SIG-M5 (cell line): Measurements from ENCODE around the gene NT5C1A.

Experiments used
- DNase-seq: peaks from one replicate; lab custom pipeline; 2025; lab: John Stamatoyannopoulos, UW

The NT5C1A gene

GRCh38 chr1:39671793-39672550 lies at the start of gene NT5C1A:
TSS of gene NT5C1A (minus strand) at chr1:39672107. CDS start at chr1:39672038, 69 bp downstream.
- DNase-seq, result no peak

- DNase-seq, result no peak
These were observed 49.8 kb upstream of the NT5C1A start for GRCh38 chr1:39721664-39722063.

GRCh38 chr1:39720094-39720999 lies 48.4 kb upstream of the NT5C1A start:
- DNase-seq, result no peak

- DNase-seq, result no peak
These were observed 45.9 kb upstream of the NT5C1A start for GRCh38 chr1:39717809-39718208.

- no peak for DNase-seq
These were observed 41.6 kb upstream of the NT5C1A start for GRCh38 chr1:39713557-39713956.

- DNase-seq, result no peak
These were observed 40.0 kb upstream of the NT5C1A start for GRCh38 chr1:39711966-39712340.

GRCh38 chr1:39711104-39711965 lies 39.4 kb upstream of the NT5C1A start:
- DNase-seq, result no peak

GRCh38 chr1:39707506-39707905 lies 35.6 kb upstream of the NT5C1A start:
- DNase-seq, result no peak

- no peak for DNase-seq
These were observed 32.9 kb upstream of the NT5C1A start for GRCh38 chr1:39704757-39705156.

- no peak for DNase-seq
These were observed 29.1 kb upstream of the NT5C1A start for GRCh38 chr1:39701049-39701439.

GRCh38 chr1:39700348-39700747 lies 28.4 kb upstream of the NT5C1A start:
- DNase-seq, result no peak

GRCh38 chr1:39699419-39699818 lies 27.5 kb upstream of the NT5C1A start:
- no peak for DNase-seq

GRCh38 chr1:39698568-39698967 lies 26.7 kb upstream of the NT5C1A start:
- no peak for DNase-seq

GRCh38 chr1:39696448-39696847 lies 24.5 kb upstream of the NT5C1A start:
- DNase-seq, result no peak

- DNase-seq, result no peak
These were observed 23.1 kb upstream of the NT5C1A start for GRCh38 chr1:39695016-39695415.

- DNase-seq, result no peak
These were observed 22.1 kb upstream of the NT5C1A start for GRCh38 chr1:39694026-39694425.

- no peak for DNase-seq
These were observed 20.5 kb upstream of the NT5C1A start for GRCh38 chr1:39692152-39693074.

- DNase-seq, result no peak
These were observed 19.7 kb upstream of the NT5C1A start, which contains the start of gene HPCAL4 for GRCh38 chr1:39691383-39692151. TSS of gene HPCAL4 (minus strand) at chr1:39691433. CDS start at chr1:39684603, 6,830 bp downstream.

- no peak for DNase-seq
These were observed 19.0 kb upstream of the NT5C1A start for GRCh38 chr1:39690794-39691382.

GRCh38 chr1:39690225-39690624 lies 18.3 kb upstream of the NT5C1A start:
- no peak for DNase-seq
